IMR-90 (cell line): ENCODE results near the gene SLC12A8. TPM values are rescaled to one million over a fixed set of nuclear protein-coding genes. Genes with fewer than 3 reads are reported as not detected.

Experiments used
- ATAC-seq: fragments of 200-7000 bp; cut with Tn5 transposase; 2 replicates; pipeline ENCODE4 v1.9.1; 2020; ENCODE audit warnings: low read depth, mild to moderate bottlenecking, moderate library complexity
- BruUV-seq: library from RNA; stranded (reverse); fragments of 400-500 nt; replicated peaks from 2 replicates; lab custom pipeline; 2021; lab: Mats Ljungman, UMichigan
- CTCF ChIA-PET: fragments of 300-600 bp; formaldehyde crosslinking; extraction: SDS; loops from one replicate; lab custom pipeline; 2021; ENCODE audit warnings: antibody characterized with exemption; lab: Yijun Ruan, JAX
- POLR2A ChIA-PET: fragments of 300-600 bp; sonication (Branson Sonifier 250); formaldehyde crosslinking; loops from one replicate; lab custom pipeline; 2022; ENCODE audit warnings: antibody characterized with exemption; ENCODE audit not compliant: unreplicated experiment; lab: Charles Lee
- DNase-seq: peaks from one replicate; pipeline ENCODE4 v3.0.0; 2013
- H2AFZ ChIP-seq: replicated peaks from 2 replicates; pipeline ENCODE3; 2013; ENCODE audit warnings: low read length, mild to moderate bottlenecking; ENCODE audit not compliant: poor library complexity
- H2AK5ac ChIP-seq: 2 replicates; pipeline ENCODE4 v1.6.1; 2013; ENCODE audit warnings: low read depth, low read length, inconsistent platforms
- H2AK9ac ChIP-seq: replicated peaks from 2 replicates; pipeline ENCODE3; 2013; ENCODE audit warnings: mild to moderate bottlenecking, low read depth, low read length, moderate library complexity; ENCODE audit not compliant: poor library complexity
- H2BK120ac ChIP-seq: 2 replicates; pipeline ENCODE4 v1.6.1; 2013; ENCODE audit warnings: low read depth, low read length, inconsistent platforms
- H2BK15ac ChIP-seq: 3 replicates; pipeline ENCODE4 v1.6.1; 2013; ENCODE audit warnings: low read depth, low read length, inconsistent platforms
- H2BK20ac ChIP-seq: 2 replicates; pipeline ENCODE4 v1.6.1; 2013; ENCODE audit warnings: low read depth, mild to moderate bottlenecking, inconsistent platforms, low read length, moderate library complexity
- H2BK5ac ChIP-seq: 2 replicates; pipeline ENCODE4 v1.6.1; 2013; ENCODE audit warnings: mild to moderate bottlenecking, low read depth, low read length, inconsistent platforms; ENCODE audit not compliant: poor library complexity, severe bottlenecking
- H3K14ac ChIP-seq: replicated peaks from 2 replicates; pipeline ENCODE4 v1.6.1; 2013; ENCODE audit warnings: low read depth, low read length, inconsistent platforms
- H3K18ac ChIP-seq: 2 replicates; pipeline ENCODE4 v1.6.1; 2013; ENCODE audit warnings: low read depth, low read length, control low read depth
- H3K23ac ChIP-seq: 2 replicates; pipeline ENCODE4 v1.6.1; 2013; ENCODE audit warnings: low read depth, low read length, inconsistent platforms
- H3K27ac ChIP-seq: 2 replicates; pipeline ENCODE4 v1.5.1; 2013; ENCODE audit warnings: mild to moderate bottlenecking, control low read depth, low read length; ENCODE audit not compliant: insufficient read depth
- H3K27me3 ChIP-seq: 2 replicates; pipeline ENCODE4 v1.6.1; 2013; ENCODE audit warnings: low read length; ENCODE audit not compliant: control insufficient read depth, insufficient read depth
- H3K36me3 ChIP-seq: 2 replicates; pipeline ENCODE4 v1.6.1; 2013; ENCODE audit warnings: low read length, mixed read lengths; ENCODE audit not compliant: control insufficient read depth, insufficient read depth
- H3K4ac ChIP-seq: 2 replicates; pipeline ENCODE4 v1.6.1; 2013; ENCODE audit warnings: low read depth, low read length, inconsistent platforms
- H3K4me1 ChIP-seq: 2 replicates; pipeline ENCODE4 v1.6.1; 2013; ENCODE audit warnings: low read length, mixed read lengths; ENCODE audit not compliant: control insufficient read depth, insufficient read depth
- H3K4me2 ChIP-seq: 2 replicates; pipeline ENCODE4 v1.6.1; 2013; ENCODE audit warnings: low read depth, mild to moderate bottlenecking, control low read depth, low read length, moderate library complexity
- H3K4me3 ChIP-seq: 2 replicates; pipeline ENCODE4 v1.5.1; 2013; ENCODE audit warnings: low read depth, mild to moderate bottlenecking, control low read depth, low read length, moderate library complexity; ENCODE audit not compliant: insufficient read depth
- H3K56ac ChIP-seq: 2 replicates; pipeline ENCODE4 v1.6.1; 2013; ENCODE audit warnings: low read length, inconsistent platforms; ENCODE audit not compliant: insufficient read depth; ENCODE audit errors: extremely low read depth
- H3K79me1 ChIP-seq, 2 experiments: 2 replicates each; pipeline ENCODE4 v1.6.1; 2013; ENCODE audit warnings: low read length in 2 of 2, inconsistent platforms in 1 of 2, low read depth in 1 of 2
- H3K9ac ChIP-seq: 2 replicates; pipeline ENCODE4 v1.6.1; 2013; ENCODE audit warnings: low read depth, low read length, control low read depth
- H3K9me1 ChIP-seq: 2 replicates; pipeline ENCODE4 v1.6.1; 2013; ENCODE audit warnings: low read length, inconsistent platforms; ENCODE audit not compliant: insufficient read depth
- H3K9me3 ChIP-seq: 2 replicates; pipeline ENCODE4 v1.6.1; 2013; ENCODE audit warnings: low read length; ENCODE audit not compliant: control insufficient read depth, insufficient read depth
- H4K20me1 ChIP-seq: 2 replicates; pipeline ENCODE4 v1.6.1; 2013; ENCODE audit warnings: low read length, inconsistent platforms; ENCODE audit not compliant: insufficient read depth
- H4K5ac ChIP-seq: 2 replicates; pipeline ENCODE4 v1.6.1; 2013; ENCODE audit warnings: mild to moderate bottlenecking, low read depth, low read length, control low read depth
- H4K8ac ChIP-seq, 2 experiments: 2 replicates each; pipeline ENCODE4 v1.6.1; 2013; ENCODE audit warnings: low read depth in 2 of 2, low read length in 2 of 2, control low read depth in 1 of 2, inconsistent platforms in 1 of 2
- H4K91ac ChIP-seq: 2 replicates; pipeline ENCODE4 v1.6.1; 2013; ENCODE audit warnings: low read depth, low read length, inconsistent platforms; ENCODE audit not compliant: insufficient read depth
- BHLHE40 ChIP-seq: fragments of 150-350 bp; IDR thresholded peaks from 2 replicates; pipeline ENCODE4 v1.6.1; 2016; ENCODE audit warnings: mild to moderate bottlenecking, low read depth, low read length
- CHD1 ChIP-seq: IDR thresholded peaks from 2 replicates; pipeline ENCODE4 v1.6.1; 2012; ENCODE audit warnings: low read depth, low read length, improper control_type of control experiment
- CTCF ChIP-seq: conservative IDR thresholded peaks from 2 replicates; pipeline ENCODE4 v1.5.1; 2012; ENCODE audit warnings: mild to moderate bottlenecking, low read depth, low read length, improper control_type of control experiment
- ELK1 ChIP-seq: fragments of 150-350 bp; IDR thresholded peaks from 2 replicates; pipeline ENCODE4 v1.6.1; 2016; ENCODE audit warnings: low read depth, mild to moderate bottlenecking, low read length, moderate library complexity, borderline replicate concordance
- FOS ChIP-seq: fragments of 150-350 bp; IDR thresholded peaks from 2 replicates; pipeline ENCODE4 v1.6.1; 2016; ENCODE audit warnings: low read depth, low read length
- MAZ ChIP-seq: IDR thresholded peaks from 2 replicates; pipeline ENCODE4 v1.6.1; 2012; ENCODE audit warnings: low read depth, mild to moderate bottlenecking, low read length, improper control_type of control experiment, moderate library complexity, borderline replicate concordance
- MXI1 ChIP-seq: IDR thresholded peaks from 2 replicates; pipeline ENCODE4 v1.6.1; 2012; ENCODE audit warnings: low read depth, mild to moderate bottlenecking, low read length, moderate library complexity, borderline replicate concordance
- POLR2A ChIP-seq: IDR thresholded peaks from 2 replicates; pipeline ENCODE4 v1.6.1; 2012; ENCODE audit warnings: mild to moderate bottlenecking, low read depth, low read length
- RCOR1 ChIP-seq: IDR thresholded peaks from 2 replicates; pipeline ENCODE4 v1.6.1; 2012; ENCODE audit warnings: mild to moderate bottlenecking, low read length, improper control_type of control experiment; ENCODE audit not compliant: insufficient replicate concordance
- WGBS, 2 experiments: methylation state at CpG; one replicate each; pipeline versions ENCODE4 v1.1.5 to v1.1.7; 2013; ENCODE audit warnings: missing lambda C conversion rate in 2 of 2; ENCODE audit not compliant: insufficient read length in 1 of 2; ENCODE audit errors: extremely low coverage in 2 of 2; 5-methylcytosine and 5-hydroxymethylcytosine counted together
- dilution Hi-C: fragments of 300-500 bp; cut with HindIII; formaldehyde crosslinking; loops from one replicate; pipeline ENCODE4 v1.14.3; 2018; ENCODE audit warnings: low sequenced_read_pairs; ENCODE audit not compliant: unreplicated experiment
- in situ Hi-C: fragments of 300-500 bp; cut with MboI; formaldehyde crosslinking; loops from 3 replicates; pipeline ENCODE4 v1.14.3; 2019; ENCODE audit warnings: low sequenced_read_pairs, inconsistent platforms, mixed read lengths
- intact Hi-C: fragments of 100-400 bp; cut with micrococcal nuclease; formaldehyde crosslinking; loops from 2 replicates; pipeline ENCODE4 v1.10.0; 2022
- polyA plus RNA-seq, 3 experiments: library from polyadenylated mRNA; depleted of rRNA; stranded (reverse); fragments of >200 nt; gene quantifications; 2 replicates each; pipeline ENCODE4 v1.2.3, GENCODE V29; 2012; ENCODE audit warnings: low replicate concordance in 1 of 3
- total RNA-seq: library from RNA; depleted of rRNA; stranded (reverse); fragments of >200 nt; gene quantifications from 2 replicates; pipeline ENCODE4 v1.2.3, GENCODE V29; 2012

Gene SLC12A8
- total and polyA plus RNA-seq, 2 of the 4 experiments (the other 2 are of a cell fraction) = 2.2 to 4.3 TPM

GRCh38 chr3:125220727-125221429, 8.3 kb upstream of the SLC12A8 start:
- CTCF ChIA-PET = no interaction called here
- in situ Hi-C loops = no loop called here

More at GRCh38 chr3:125220727-125221429, 8.3 kb upstream of the SLC12A8 start:
- H3K4me1 ChIP-seq = no peaks in the 10 kb centered on the region
- BruUV-seq = no TSS peak
- no peak overlapping the region for H3K18ac ChIP-seq
- H2BK20ac ChIP-seq = no peak overlapping the region
- H3K23ac ChIP-seq = no peak overlapping the region
- H3K79me1 ChIP-seq = no peaks in the 10 kb centered on the region
- no peaks in the 10 kb centered on the region for H3K9me1 ChIP-seq
- H3K36me3 ChIP-seq = no peaks in the 10 kb centered on the region
- no peak overlapping the region for H4K91ac ChIP-seq
- H4K20me1 ChIP-seq = no peaks in the 10 kb centered on the region
- H3K4ac ChIP-seq = no peak overlapping the region
- H2BK5ac ChIP-seq = no peak overlapping the region
- no peak overlapping the region for H2BK120ac ChIP-seq
- no peak overlapping the region for H2AFZ ChIP-seq
- H3K14ac ChIP-seq = no peak overlapping the region
- peak; percentile 16 for ATAC-seq
- no peak overlapping the region for H3K56ac ChIP-seq
- intact Hi-C loops = no loop called here
- no peak overlapping the region for H2AK5ac ChIP-seq
- TF ChIP-seq MXI1 (no peak), BHLHE40 (no peak), ELK1 (no peak), CTCF (no peak), POLR2A (no peak), FOS (no peak), RCOR1 (no peak), MAZ (no peak), CHD1 (no peak)
- H3K9me3 ChIP-seq = no peaks in the 10 kb centered on the region
- no peak overlapping the region for H3K9ac ChIP-seq
- H3K4me2 ChIP-seq = no peak overlapping the region
- DNase-seq = peak; percentile 31
- H3K4me3 ChIP-seq = no peak overlapping the region
- H4K5ac ChIP-seq = no peak overlapping the region
- no peak overlapping the region for H3K27ac ChIP-seq
- no peaks in the 10 kb centered on the region for H3K27me3 ChIP-seq
- dilution Hi-C loops = no loop called here
- no peak overlapping the region for H4K8ac ChIP-seq
- no peak overlapping the region for H2BK15ac ChIP-seq
- no peak overlapping the region for H2AK9ac ChIP-seq
- 100% methylated on average over 3 of the region's 7 CpGs; no CpG with 5 or more reads in 1 of the 2 experiments for WGBS, 2 experiments
- POLR2A ChIA-PET = no interaction called here
